DND-41 (cell line): ENCODE results near the gene GNAO1.
"Not testable (repeated sequence)": the region's sequence is repeated elsewhere in the genome, so short reads cannot be mapped to it uniquely, and the experiment has no call there.

Source experiments
- ATAC-seq: fragments of 200-7000 bp; cut with Tn5 transposase; 3 replicates; pipeline ENCODE4 v1.9.1; 2021; ENCODE audit warnings: low read depth; ENCODE audit not compliant: insufficient read depth
- DNase-seq: peaks from one replicate; pipeline ENCODE4 v3.0.0-alpha.2; 2020
- H2AFZ ChIP-seq: 2 replicates; pipeline ENCODE4 v1.6.0; 2012; ENCODE audit warnings: low read depth, low read length
- H3K27ac ChIP-seq: 2 replicates; pipeline ENCODE4 v1.5.1; 2012; ENCODE audit warnings: low read length, inconsistent platforms
- H3K27me3 ChIP-seq: fragments of 200-600 bp; sonication (generic); 2 replicates; pipeline ENCODE4 v1.6.0; 2012; ENCODE audit warnings: low read length, mild to moderate bottlenecking, inconsistent platforms; ENCODE audit not compliant: insufficient read depth, poor library complexity
- H3K36me3 ChIP-seq: 2 replicates; pipeline ENCODE4 v1.5.1; 2012; ENCODE audit warnings: low read length, inconsistent platforms; ENCODE audit not compliant: insufficient read depth
- H3K4me1 ChIP-seq: 2 replicates; pipeline ENCODE4 v1.5.1; 2012; ENCODE audit warnings: mild to moderate bottlenecking, low read length; ENCODE audit not compliant: insufficient read depth
- H3K4me2 ChIP-seq: 2 replicates; pipeline ENCODE4 v1.6.0; 2012; ENCODE audit warnings: mild to moderate bottlenecking, moderate library complexity, low read length, inconsistent platforms; ENCODE audit not compliant: insufficient read depth
- H3K4me3 ChIP-seq, 2 experiments: fragments of 200-600 bp in 1 of 2; shearing (Covaris generic) in 1 of 2; 2 replicates each; pipeline ENCODE4 v1.5.1; 2012 to 2016; ENCODE audit warnings: inconsistent platforms in 2 of 2, low read length in 2 of 2, mild to moderate bottlenecking in 2 of 2, low read depth in 1 of 2, moderate library complexity in 1 of 2
- H3K79me2 ChIP-seq: 2 replicates; pipeline ENCODE4 v1.6.0; 2012; ENCODE audit warnings: low read length, inconsistent platforms; ENCODE audit not compliant: insufficient read depth
- H3K9ac ChIP-seq: 2 replicates; pipeline ENCODE4 v1.6.0; 2012; ENCODE audit warnings: low read depth, mild to moderate bottlenecking, inconsistent platforms, low read length, moderate library complexity
- H3K9me3 ChIP-seq: 2 replicates; pipeline ENCODE4 v1.5.1; 2012; ENCODE audit warnings: low read length, moderate library complexity, mild to moderate bottlenecking, inconsistent platforms; ENCODE audit not compliant: insufficient read depth, severe bottlenecking
- H4K20me1 ChIP-seq: 2 replicates; pipeline ENCODE4 v1.6.0; 2012; ENCODE audit warnings: low read length; ENCODE audit not compliant: insufficient read depth
- EZH2 ChIP-seq: IDR thresholded peaks from 3 replicates; pipeline ENCODE4 v1.6.1; 2012; ENCODE audit warnings: borderline replicate concordance, low read depth, mild to moderate bottlenecking, moderate library complexity, low read length, inconsistent platforms; ENCODE audit not compliant: severe bottlenecking
- TF ChIP-seq, protein P1 (sequence below): IDR thresholded peaks from 2 replicates; pipeline ENCODE4 v1.5.1; 2012; ENCODE audit warnings: borderline replicate concordance, low read length, moderate library complexity, mild to moderate bottlenecking; ENCODE audit not compliant: poor library complexity, severe bottlenecking; ENCODE audit errors: extremely low read depth

The GNAO1 gene

GRCh38 chr16:56389554-56389953 is 198.3 kb downstream of the GNAO1 start:
- Histone ChIP-seq H3K9me3 (no peaks in the 10 kb centered on the region), H3K27me3 (no peaks in the 10 kb centered on the region), H3K27ac (no peak overlapping the region), H3K36me3 (peaks cover 76% of the 10 kb centered on the region), H3K4me1 (no peaks in the 10 kb centered on the region), H2AFZ (no peak overlapping the region), H4K20me1 (peaks cover 2% of the 10 kb centered on the region; the same call in 1 of the 2 replicates), H3K79me2 (peaks cover 2% of the 10 kb centered on the region; the same call in 1 of the 2 replicates), H3K4me3 (no peak overlapping the region), H3K4me2 (no peak overlapping the region), H3K9ac (no peak overlapping the region)
- no peak for TF ChIP-seq EZH2
- TF ChIP-seq, protein P1, sequence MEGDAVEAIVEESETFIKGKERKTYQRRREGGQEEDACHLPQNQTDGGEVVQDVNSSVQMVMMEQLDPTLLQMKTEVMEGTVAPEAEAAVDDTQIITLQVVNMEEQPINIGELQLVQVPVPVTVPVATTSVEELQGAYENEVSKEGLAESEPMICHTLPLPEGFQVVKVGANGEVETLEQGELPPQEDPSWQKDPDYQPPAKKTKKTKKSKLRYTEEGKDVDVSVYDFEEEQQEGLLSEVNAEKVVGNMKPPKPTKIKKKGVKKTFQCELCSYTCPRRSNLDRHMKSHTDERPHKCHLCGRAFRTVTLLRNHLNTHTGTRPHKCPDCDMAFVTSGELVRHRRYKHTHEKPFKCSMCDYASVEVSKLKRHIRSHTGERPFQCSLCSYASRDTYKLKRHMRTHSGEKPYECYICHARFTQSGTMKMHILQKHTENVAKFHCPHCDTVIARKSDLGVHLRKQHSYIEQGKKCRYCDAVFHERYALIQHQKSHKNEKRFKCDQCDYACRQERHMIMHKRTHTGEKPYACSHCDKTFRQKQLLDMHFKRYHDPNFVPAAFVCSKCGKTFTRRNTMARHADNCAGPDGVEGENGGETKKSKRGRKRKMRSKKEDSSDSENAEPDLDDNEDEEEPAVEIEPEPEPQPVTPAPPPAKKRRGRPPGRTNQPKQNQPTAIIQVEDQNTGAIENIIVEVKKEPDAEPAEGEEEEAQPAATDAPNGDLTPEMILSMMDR = no peak
- DNase-seq (no peak), ATAC-seq (no peak)

GRCh38 chr16:56396724-56397123 is 205.4 kb downstream of the GNAO1 start:
- not testable (repeated sequence) for H3K27me3 ChIP-seq, ATAC-seq, H3K79me2 ChIP-seq, H3K4me2 ChIP-seq, H3K9ac ChIP-seq, H3K4me1 ChIP-seq, DNase-seq, H3K27ac ChIP-seq, H2AFZ ChIP-seq, H3K9me3 ChIP-seq, H4K20me1 ChIP-seq, H3K4me3 ChIP-seq
- peaks cover 40% of the 10 kb centered on the region for H3K36me3 ChIP-seq

DNA sequence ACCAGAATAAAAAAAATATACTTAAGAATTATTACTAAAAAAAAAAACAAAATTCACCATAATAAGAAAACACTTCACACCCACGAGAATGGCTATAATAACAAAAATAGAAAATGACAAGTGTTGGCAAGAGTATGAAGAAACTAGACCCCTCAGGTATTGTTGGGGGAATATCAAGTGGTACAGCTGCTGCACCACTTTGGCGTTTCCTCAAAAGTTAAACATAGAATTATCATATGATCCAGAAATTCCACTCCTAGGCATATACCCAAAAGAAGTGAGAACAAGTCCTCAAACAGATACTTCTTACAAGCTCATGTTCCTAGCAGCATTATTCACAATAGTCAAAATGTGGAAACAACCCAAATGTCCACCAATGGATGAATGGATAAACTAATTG is 207.8 kb downstream of the GNAO1 start:
- Histone ChIP-seq H3K27ac (no peak overlapping the region), H3K79me2 (no peaks in the 10 kb centered on the region), H3K4me1 (no peaks in the 10 kb centered on the region), H3K27me3 (no peaks in the 10 kb centered on the region), H2AFZ (no peak overlapping the region), H3K9ac (no peak overlapping the region), H3K9me3 (no peaks in the 10 kb centered on the region), H3K36me3 (peaks cover 55% of the 10 kb centered on the region), H3K4me3 (no peak overlapping the region), H3K4me2 (no peak overlapping the region), H4K20me1 (0 out of 2 replicates have a peak, but pooled peaks cover 5% of the 10 kb centered on the region)
- ATAC-seq (no peak), DNase-seq (no peak)
- TF ChIP-seq, protein P1 = no peak

DNA sequence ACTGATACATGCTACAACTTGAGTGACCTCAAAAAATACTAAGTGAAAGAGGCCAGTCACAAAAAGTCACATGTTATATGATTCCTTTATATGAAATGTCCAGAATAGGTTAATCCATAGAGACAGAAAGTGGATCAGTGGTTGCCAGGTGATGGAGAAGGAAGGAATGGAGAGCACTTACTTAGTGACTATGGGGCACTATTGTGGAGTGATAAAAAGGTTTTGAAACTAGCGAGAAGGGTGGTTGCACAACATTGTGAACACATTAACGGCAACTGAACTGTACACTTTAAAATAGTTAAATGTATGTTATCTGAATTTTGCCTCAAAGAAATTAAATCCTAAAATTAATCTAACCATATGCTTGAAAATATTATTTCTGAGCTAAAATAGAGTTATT is 208.2 kb downstream of the GNAO1 start:
- Histone ChIP-seq H3K27ac (no peak overlapping the region), H3K9ac (no peak overlapping the region), H3K4me3 (no peak overlapping the region), H3K9me3 (no peaks in the 10 kb centered on the region), H3K79me2 (no peaks in the 10 kb centered on the region), H3K4me1 (no peaks in the 10 kb centered on the region), H3K4me2 (no peak overlapping the region), H3K27me3 (no peaks in the 10 kb centered on the region), H3K36me3 (peaks cover 59% of the 10 kb centered on the region), H2AFZ (no peak overlapping the region), H4K20me1 (0 out of 2 replicates have a peak, but pooled peaks cover 5% of the 10 kb centered on the region)
- no peak for ATAC-seq
- no peak for DNase-seq
- TF ChIP-seq, protein P1 = no peak
- no peak for TF ChIP-seq EZH2
